OCI-LY7 (cell line): ENCODE measurements around the gene MYL4. TPM values are rescaled to one million over a fixed set of nuclear protein-coding genes. Genes with fewer than 3 reads are reported as not detected.

Experiments used
- Bru-seq: library from RNA; stranded (reverse); fragments of 400-500 nt; gene quantifications from one replicate; lab custom pipeline; 2021; lab: Mats Ljungman, UMichigan
- BruChase-seq, 2 experiments: library from RNA; stranded (reverse); fragments of 400-500 nt; gene quantifications; one replicate each; lab custom pipeline; 2021; lab: Mats Ljungman, UMichigan
- BruUV-seq: library from RNA; stranded (reverse); fragments of 400-500 nt; replicated peaks from 2 replicates; lab custom pipeline; 2021; lab: Mats Ljungman, UMichigan
- CTCF ChIA-PET: fragments of 300-600 bp; sonication (Branson Sonifier 250); formaldehyde crosslinking; loops from one replicate; lab custom pipeline; 2022; ENCODE audit warnings: antibody characterized with exemption; ENCODE audit not compliant: unreplicated experiment; lab: Charles Lee
- POLR2A ChIA-PET: fragments of 300-600 bp; sonication (Branson Sonifier 250); formaldehyde crosslinking; loops from one replicate; lab custom pipeline; 2022; ENCODE audit warnings: antibody characterized with exemption; lab: Charles Lee
- DNase-seq: peaks from one replicate; pipeline ENCODE4 v3.0.0-alpha.2; 2015; ENCODE audit warnings: low spot score
- H2AFZ ChIP-seq: fragments of 200-600 bp; sonication (generic), shearing (Covaris generic); 2 replicates; pipeline ENCODE4 v1.6.1; 2014; ENCODE audit warnings: mild to moderate bottlenecking, antibody characterized with exemption, low read length, moderate library complexity
- H3K27ac ChIP-seq: fragments of 200-600 bp; sonication (generic); 2 replicates; pipeline ENCODE4 v1.5.1; 2014; ENCODE audit warnings: mixed run types, low read depth, mild to moderate bottlenecking, moderate library complexity, low read length, inconsistent platforms; ENCODE audit not compliant: poor library complexity, severe bottlenecking
- H3K36me3 ChIP-seq: fragments of 200-600 bp; sonication (generic); 2 replicates; pipeline ENCODE4 v1.6.1; 2014; ENCODE audit warnings: mild to moderate bottlenecking, antibody characterized with exemption, low read length, moderate library complexity, mixed read lengths; ENCODE audit not compliant: insufficient read depth
- H3K4me1 ChIP-seq: fragments of 200-600 bp; sonication (generic); 2 replicates; pipeline ENCODE4 v1.5.1; 2014; ENCODE audit warnings: mild to moderate bottlenecking, low read length; ENCODE audit not compliant: insufficient read depth, poor library complexity, severe bottlenecking
- H3K4me2 ChIP-seq: fragments of 200-600 bp; sonication (generic); 2 replicates; pipeline ENCODE4 v1.6.1; 2014; ENCODE audit warnings: mild to moderate bottlenecking, low read length
- H3K4me3 ChIP-seq: fragments of 200-600 bp; sonication (generic); 2 replicates; pipeline ENCODE4 v1.5.1; 2014; ENCODE audit warnings: mild to moderate bottlenecking, low read depth, low read length; ENCODE audit not compliant: poor library complexity, severe bottlenecking
- H3K79me2 ChIP-seq: fragments of 200-600 bp; sonication (generic); 2 replicates; pipeline ENCODE4 v1.6.1; 2016; ENCODE audit warnings: low read depth, mild to moderate bottlenecking, low read length, moderate library complexity, mixed read lengths; ENCODE audit not compliant: insufficient read depth
- H3K9me2 ChIP-seq: fragments of 200-600 bp; sonication (generic); 2 replicates; pipeline ENCODE4 v1.6.1; 2016; ENCODE audit warnings: mild to moderate bottlenecking, low read length, mixed read lengths; ENCODE audit not compliant: insufficient read depth
- H3K9me3 ChIP-seq: fragments of 200-600 bp; sonication (generic); 2 replicates; pipeline ENCODE4 v1.6.1; 2014; ENCODE audit warnings: mild to moderate bottlenecking, mixed run types, low read length, mixed read lengths
- H4K20me1 ChIP-seq: fragments of 200-600 bp; sonication (generic); 2 replicates; pipeline ENCODE4 v1.6.1; 2014; ENCODE audit warnings: mild to moderate bottlenecking, antibody characterized with exemption, low read length, moderate library complexity, mixed read lengths; ENCODE audit not compliant: insufficient read depth
- CTCF ChIP-seq: fragments of 200-600 bp; sonication (generic); conservative IDR thresholded peaks from 2 replicates; pipeline ENCODE4 v1.5.1; 2014; ENCODE audit warnings: mild to moderate bottlenecking, antibody characterized with exemption, low read length, moderate library complexity, mixed read lengths
- EZH2phosphoT487 ChIP-seq: fragments of 200-600 bp; sonication (generic); IDR thresholded peaks from 2 replicates; pipeline ENCODE4 v1.6.1; 2018; ENCODE audit warnings: low read depth, borderline replicate concordance, mild to moderate bottlenecking, mixed run types, antibody characterized with exemption, low read length, moderate library complexity, mixed read lengths
- intact Hi-C: fragments of 100-400 bp; cut with micrococcal nuclease; formaldehyde crosslinking; loops from one replicate; pipeline ENCODE4 v1.10.0; 2022; ENCODE audit not compliant: unreplicated experiment
- long read RNA-seq: library from polyadenylated mRNA; stranded (forward); transcript quantifications from one replicate; pipeline ENCODE4 v2.0.0, GENCODE V29; 2022
- total RNA-seq, 2 experiments: library from RNA; depleted of rRNA in 1 of 2; stranded (reverse); fragments of >200 nt in 1 of 2; shearing (Covaris generic) in 1 of 2; gene quantifications; 2 replicates each; pipeline ENCODE4 v1.2.3, GENCODE V29; 2014 to 2022

MYL4 gene
- total RNA-seq (2014; rRNA removed; shearing (Covaris generic)) (0.39 and 2.1 TPM in 2 replicates), total RNA-seq (2022) (0.67 and 1.3 TPM in 2 replicates), Bru-seq, nascent RNA (percentile 15 among the genes with signal in this experiment), BruChase-seq, experiment 1, labeled RNA remaining after a 6-hour chase (percentile 17 among the genes with signal in this experiment), BruChase-seq, experiment 2, labeled RNA remaining after a 2-hour chase (percentile 19 among the genes with signal in this experiment)
- long read RNA-seq = 0 reads

GRCh38 chr17:47208744-47209488 is at the start of gene MYL4:
Gene MYL4 (plus strand): TSS chr17:47209348. CDS start chr17:47209423, 75 bp downstream.
- H3K4me3 ChIP-seq = peak within 1 kb of the TSS; percentile 28
- H3K27ac ChIP-seq = peak within 1 kb of the TSS; percentile 98
- BruUV-seq = no TSS peak
- H3K4me1 ChIP-seq = peaks cover 70% of the 10 kb centered on the region
- peak within 1 kb of the TSS; percentile 80 for H3K4me2 ChIP-seq
- ChIA-PET POLR2A (interaction anchor here (0.6 to 8.7 kb wide), 3 partner anchors 11 to 88 kb away, joined by 3 to 114 read pairs (median 5); partner anchors contain the start of gene CDC27), CTCF (interaction anchor here (0.6 to 1.2 kb wide), 2 partner anchors 8 to 18 kb away, joined by 3 read pairs; no protein-coding TSS in a partner anchor)
- peak within 1 kb of the TSS; percentile 47 for H2AFZ ChIP-seq
- H3K36me3 ChIP-seq = no peaks in the 10 kb centered on the region
- DNase-seq = peak; percentile 16
- H4K20me1 ChIP-seq = no peaks in the 10 kb centered on the region
- no peak for TF ChIP-seq EZH2phosphoT487
- no peak for TF ChIP-seq CTCF
- intact Hi-C loops = no loop called here
- no peaks in the 10 kb centered on the region for H3K9me3 ChIP-seq
- no peaks in the 10 kb centered on the region for H3K9me2 ChIP-seq
- no peaks in the 10 kb centered on the region for H3K79me2 ChIP-seq

DNA sequence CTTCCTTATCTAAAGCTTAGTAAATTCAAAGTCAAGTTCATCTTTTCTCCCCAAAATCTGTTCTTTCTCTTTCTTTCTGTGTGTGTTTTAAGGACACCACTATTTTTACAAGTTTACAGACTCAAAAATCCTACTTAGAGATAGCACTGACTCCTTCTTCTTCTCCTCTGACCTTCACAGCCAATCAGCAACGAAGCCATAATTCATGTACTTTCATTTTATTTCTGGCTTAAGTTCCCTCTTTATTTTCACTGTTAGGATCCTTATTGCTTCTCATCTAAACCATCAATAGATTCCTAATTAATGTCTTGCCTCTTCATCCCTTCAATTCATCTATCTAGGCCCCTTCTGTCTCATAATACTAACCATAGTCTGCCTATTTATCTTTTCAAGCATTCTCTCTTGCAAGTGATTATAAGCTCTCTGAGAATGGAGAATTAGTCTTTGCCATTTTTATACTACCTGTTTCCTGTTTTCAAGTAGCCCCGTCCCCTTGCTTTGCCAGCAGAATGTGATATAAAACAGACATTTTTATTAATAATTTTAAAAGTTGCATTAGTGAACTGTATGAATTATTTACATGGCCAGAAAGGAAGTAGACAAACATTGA is 47.0 kb upstream of the MYL4 start:
- peaks cover 97% of the 10 kb centered on the region for H3K36me3 ChIP-seq
- BruUV-seq = TSS peak; percentile 22
- no peak overlapping the region for H2AFZ ChIP-seq
- no peaks in the 10 kb centered on the region for H3K9me3 ChIP-seq
- CTCF ChIA-PET = no interaction called here
- intact Hi-C loops = no loop called here
- H3K9me2 ChIP-seq = no peaks in the 10 kb centered on the region
- peak overlapping the region; percentile 32 for H3K27ac ChIP-seq
- H3K4me3 ChIP-seq = peak overlapping the region; percentile 34
- TF ChIP-seq CTCF = no peak
- no peak for TF ChIP-seq EZH2phosphoT487
- peaks cover 50% of the 10 kb centered on the region; the same call in 1 of the 2 replicates for H3K79me2 ChIP-seq
- H3K4me2 ChIP-seq = peak overlapping the region; percentile 51
- H3K4me1 ChIP-seq = peaks cover 20% of the 10 kb centered on the region
- peaks cover 5% of the 10 kb centered on the region; the same call in 1 of the 2 replicates for H4K20me1 ChIP-seq
- POLR2A ChIA-PET = interaction anchor here (0.6 to 1.4 kb wide), 3 partner anchors 10 to 48 kb away, joined by 3 to 4 read pairs (median 3); no protein-coding TSS in a partner anchor
- DNase-seq = peak; percentile 14
